Stomach (tissue), 4 donors: ENCODE results near the gene RABAC1.

Experiments
- EP300 ChIP-seq: sonication (generic); formaldehyde crosslinking; IDR thresholded peaks from one replicate; pipeline ENCODE4 v1.6.1; 2017; ENCODE audit warnings: antibody characterized with exemption
- POLR2A ChIP-seq, 4 donors: fragments of 450-650 bp; IDR thresholded peaks; one replicate each; pipeline ENCODE4 v1.6.1; 2016; ENCODE audit warnings: antibody characterized with exemption in 4 of 4, control low read depth in 2 of 4, mild to moderate bottlenecking in 1 of 4, moderate library complexity in 1 of 4
- POLR2AphosphoS5 ChIP-seq, 3 donors: sonication (generic); formaldehyde crosslinking; IDR thresholded peaks; one replicate each; pipeline ENCODE4 v1.6.1; 2016; ENCODE audit warnings: antibody characterized with exemption in 3 of 3

GRCh38 chr19:41968751-41969595, 9.9 kb upstream of the RABAC1 start:
- TF ChIP-seq EP300 (no peak), POLR2AphosphoS5 (IDR thresholded peaks at IDR 0.05) (no peak), POLR2A (IDR thresholded peaks at IDR 0.05) (no peak)
